COR-L47 (cell line): ENCODE data around the gene SCN2B.
A peak's percentile ranks its signal among the peaks of the same experiment; 100 is the strongest.

Source experiments
- DNase-seq: peaks from one replicate; lab custom pipeline; 2025; lab: John Stamatoyannopoulos, UW

SCN2B gene

GRCh38 chr11:118153976-118154375 lies 22.5 kb downstream of the SCN2B start:
- DNase-seq, result no peak

- DNase-seq, result no peak
These were observed 22.9 kb downstream of the SCN2B start for GRCh38 chr11:118153516-118153915.

GRCh38 chr11:118152552-118153471 lies 23.6 kb downstream of the SCN2B start, which contains the start of gene SCN4B:
Gene SCN4B (minus strand): TSS chr11:118152823. CDS start chr11:118152673, 150 bp downstream.
- DNase-seq, result peak; percentile 58

- no peak for DNase-seq
These were observed 24.4 kb downstream of the SCN2B start for GRCh38 chr11:118152020-118152551.

- DNase-seq, result no peak
These were observed 25.0 kb downstream of the SCN2B start for GRCh38 chr11:118151431-118151830.

GRCh38 chr11:118149493-118149892 lies 26.9 kb downstream of the SCN2B start:
- DNase-seq, result no peak

- DNase-seq, result no peak
These were observed 27.6 kb downstream of the SCN2B start for GRCh38 chr11:118148856-118149255.

- DNase-seq, result no peak
These were observed 28.2 kb downstream of the SCN2B start for GRCh38 chr11:118148240-118148639.

- no peak for DNase-seq
These were observed 28.9 kb downstream of the SCN2B start for GRCh38 chr11:118147502-118147901.

GRCh38 chr11:118146554-118146953 lies 29.9 kb downstream of the SCN2B start:
- DNase-seq, result no peak

GRCh38 chr11:118145285-118146227 lies 30.9 kb downstream of the SCN2B start:
- peak; percentile 81 for DNase-seq

- DNase-seq, result no peak
These were observed 31.9 kb downstream of the SCN2B start for GRCh38 chr11:118144301-118145268.

GRCh38 chr11:118143661-118144185 lies 32.7 kb downstream of the SCN2B start:
- no peak for DNase-seq

GRCh38 chr11:118142809-118143208 lies 33.6 kb downstream of the SCN2B start:
- no peak for DNase-seq

GRCh38 chr11:118142081-118142480 lies 34.4 kb downstream of the SCN2B start:
- no peak for DNase-seq

- DNase-seq, result no peak
These were observed 36.9 kb downstream of the SCN2B start for GRCh38 chr11:118139578-118139977.

- no peak for DNase-seq
These were observed 37.5 kb downstream of the SCN2B start for GRCh38 chr11:118138839-118139420.

GRCh38 chr11:118136801-118137200 lies 39.6 kb downstream of the SCN2B start:
- DNase-seq, result no peak

GRCh38 chr11:118136341-118136740 lies 40.1 kb downstream of the SCN2B start:
- no peak for DNase-seq

GRCh38 chr11:118135796-118136165 lies 40.7 kb downstream of the SCN2B start:
- DNase-seq, result no peak
